ENCODE results near the gene KCNJ3.

Gene KCNJ3

GRCh38 chr2:154709215-154709614 is 10.7 kb downstream of the KCNJ3 start:
- no peak for DNase-seq

GRCh38 chr2:154710078-154710477 is 11.6 kb downstream of the KCNJ3 start:
- no peak for DNase-seq

- no peak for DNase-seq
These were observed 12.2 kb downstream of the KCNJ3 start for GRCh38 chr2:154710685-154711084.

- no peak for DNase-seq
These were observed 15.2 kb downstream of the KCNJ3 start for GRCh38 chr2:154713675-154714074.

- DNase-seq = no peak
These were observed 22.2 kb downstream of the KCNJ3 start for GRCh38 chr2:154720651-154721050.

- DNase-seq = no peak
These were observed 25.8 kb downstream of the KCNJ3 start for GRCh38 chr2:154724194-154724797.

- no peak for DNase-seq
These were observed 41.9 kb downstream of the KCNJ3 start for GRCh38 chr2:154740361-154740760.

GRCh38 chr2:154758871-154759270 is 60.4 kb downstream of the KCNJ3 start:
- no peak for DNase-seq

- DNase-seq = no peak
These were observed 64.1 kb downstream of the KCNJ3 start for GRCh38 chr2:154762638-154763037.

- no peak for DNase-seq
These were observed 73.3 kb downstream of the KCNJ3 start for GRCh38 chr2:154771664-154772284.

GRCh38 chr2:154776825-154777224 is 78.3 kb downstream of the KCNJ3 start:
- DNase-seq = no peak

GRCh38 chr2:154794406-154794805 is 95.9 kb downstream of the KCNJ3 start:
- no peak for DNase-seq

GRCh38 chr2:154795651-154796050 is 97.2 kb downstream of the KCNJ3 start:
- DNase-seq = no peak

- DNase-seq = no peak
These were observed 106.0 kb downstream of the KCNJ3 start for GRCh38 chr2:154804451-154804850.

- no peak for DNase-seq
These were observed 115.1 kb downstream of the KCNJ3 start for GRCh38 chr2:154813636-154814035.

GRCh38 chr2:154814856-154815255 is 116.4 kb downstream of the KCNJ3 start:
- no peak for DNase-seq

GRCh38 chr2:154825358-154825757 is 126.9 kb downstream of the KCNJ3 start:
- DNase-seq = no peak

GRCh38 chr2:154826827-154827226 is 128.3 kb downstream of the KCNJ3 start:
- no peak for DNase-seq

- no peak for DNase-seq
These were observed 128.8 kb downstream of the KCNJ3 start for GRCh38 chr2:154827286-154827685.

- no peak for DNase-seq
These were observed 134.2 kb downstream of the KCNJ3 start for GRCh38 chr2:154832711-154833110.

GRCh38 chr2:154836632-154837031 is 138.1 kb downstream of the KCNJ3 start:
- no peak for DNase-seq

- DNase-seq = no peak
These were observed 138.5 kb downstream of the KCNJ3 start for GRCh38 chr2:154837035-154837434.

GRCh38 chr2:154844513-154844912 is 146.0 kb downstream of the KCNJ3 start:
- DNase-seq = no peak

- DNase-seq = no peak
These were observed 148.3 kb downstream of the KCNJ3 start for GRCh38 chr2:154846842-154847241.

- no peak for DNase-seq
These were observed 151.0 kb downstream of the KCNJ3 start for GRCh38 chr2:154849482-154849881.

Data from CD4-positive, alpha-beta T cell treated with Interleukin-17A for 1 hour (primary cell).